GM21825 (cell line): ENCODE measurements around the gene GARIN5A.

Experiments
- ATAC-seq: cut with Tn5 transposase; IDR thresholded peaks from one replicate; pipeline ENCODE4 v1.9.1; 2021; ENCODE audit warnings: mild to moderate bottlenecking, moderate library complexity; ENCODE audit not compliant: unreplicated experiment

Gene GARIN5A

DNA sequence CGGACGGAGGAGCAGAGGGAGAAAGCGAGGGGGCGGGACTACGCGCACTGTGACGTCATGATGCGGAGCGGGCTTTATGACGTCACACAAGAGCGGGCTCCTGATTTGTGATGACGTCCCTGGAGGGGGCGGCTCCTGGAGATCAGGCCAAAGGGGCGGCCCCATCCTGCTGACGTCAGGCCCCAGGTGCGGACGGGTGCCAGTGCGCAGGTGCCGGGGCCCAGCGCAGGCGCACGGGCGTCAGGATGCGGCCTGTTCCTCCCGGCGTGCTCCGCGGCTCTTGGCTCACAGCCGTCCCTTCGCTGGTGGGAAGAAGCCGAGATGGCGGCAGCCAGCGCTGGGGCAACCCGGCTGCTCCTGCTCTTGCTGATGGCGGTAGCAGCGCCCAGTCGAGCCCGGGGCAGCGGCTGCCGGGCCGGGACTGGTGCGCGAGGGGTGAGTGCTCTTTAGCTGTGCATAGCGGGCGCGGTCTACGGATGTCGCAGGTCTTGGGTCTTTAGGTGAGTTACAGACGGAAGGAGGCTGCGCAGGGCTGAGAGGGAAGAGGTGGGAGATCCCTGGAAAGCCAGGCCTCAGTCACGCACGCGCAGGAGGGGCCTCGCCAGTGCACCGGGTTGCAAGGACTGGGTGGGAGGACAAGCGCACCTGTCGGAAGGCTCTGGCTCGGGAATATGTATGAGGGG lies at the start of gene GARIN5A, which contains the start of gene EMC10:
Gene GARIN5A, minus strand, starts transcription at position 625 of the 683 bp plus-strand sequence. Its CDS starts 460 bp downstream, at position 165.
Gene EMC10, plus strand, starts transcription at position 284 of the 683 bp plus-strand sequence. Its CDS starts 38 bp downstream, at position 322.
- peak; percentile 73 for ATAC-seq

DNA sequence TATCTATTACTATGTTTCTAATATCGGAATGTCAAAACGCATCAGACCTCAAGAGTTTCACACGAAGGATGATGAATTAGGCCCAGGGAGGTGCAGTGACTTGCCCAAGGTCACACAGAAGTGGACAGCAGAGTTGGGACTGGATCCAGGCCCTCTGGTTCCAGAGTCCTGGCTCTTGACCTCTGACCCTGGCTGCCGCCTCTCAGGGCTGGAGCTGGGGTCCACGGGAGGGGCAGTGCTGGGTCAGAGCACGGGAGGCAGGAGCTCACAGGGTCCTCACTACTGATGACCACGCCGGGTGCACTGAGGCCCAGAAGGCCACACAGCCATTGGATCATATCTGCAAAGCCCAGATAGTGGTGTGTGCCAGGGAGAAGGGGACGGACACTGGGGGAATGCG lies 46.2 kb upstream of the GARIN5A start:
- ATAC-seq = no peak

DNA sequence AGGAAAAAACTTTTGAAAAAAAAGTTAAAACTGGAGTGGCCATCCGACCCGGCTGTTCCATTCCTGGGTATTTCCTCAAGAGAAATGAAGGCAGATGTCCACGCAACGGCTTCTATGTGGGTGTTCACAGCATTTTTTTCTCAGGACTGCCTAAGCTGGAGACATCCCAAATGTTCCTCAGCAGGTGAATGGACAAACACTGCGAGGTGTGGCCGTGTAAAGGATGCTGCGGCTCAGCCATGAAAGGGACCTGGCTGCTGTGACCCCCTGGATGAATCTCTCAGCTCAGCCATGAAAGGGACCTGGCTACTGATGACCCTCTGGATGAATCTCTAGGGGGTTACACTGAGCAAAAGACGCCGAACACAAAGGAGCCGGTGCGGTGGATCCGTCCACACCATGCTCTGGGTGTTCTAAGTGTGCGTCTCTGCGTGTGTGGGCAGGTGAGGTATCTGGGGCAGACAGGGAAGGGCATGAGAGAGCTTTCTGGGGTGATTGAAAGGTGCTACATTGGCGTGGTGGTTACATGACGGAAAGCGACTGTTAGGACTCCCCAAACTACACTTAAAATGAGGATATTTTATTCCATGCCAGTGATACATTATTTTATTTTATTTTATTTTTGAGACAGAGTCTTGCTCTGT lies 44.3 kb upstream of the GARIN5A start:
- ATAC-seq = no peak

DNA sequence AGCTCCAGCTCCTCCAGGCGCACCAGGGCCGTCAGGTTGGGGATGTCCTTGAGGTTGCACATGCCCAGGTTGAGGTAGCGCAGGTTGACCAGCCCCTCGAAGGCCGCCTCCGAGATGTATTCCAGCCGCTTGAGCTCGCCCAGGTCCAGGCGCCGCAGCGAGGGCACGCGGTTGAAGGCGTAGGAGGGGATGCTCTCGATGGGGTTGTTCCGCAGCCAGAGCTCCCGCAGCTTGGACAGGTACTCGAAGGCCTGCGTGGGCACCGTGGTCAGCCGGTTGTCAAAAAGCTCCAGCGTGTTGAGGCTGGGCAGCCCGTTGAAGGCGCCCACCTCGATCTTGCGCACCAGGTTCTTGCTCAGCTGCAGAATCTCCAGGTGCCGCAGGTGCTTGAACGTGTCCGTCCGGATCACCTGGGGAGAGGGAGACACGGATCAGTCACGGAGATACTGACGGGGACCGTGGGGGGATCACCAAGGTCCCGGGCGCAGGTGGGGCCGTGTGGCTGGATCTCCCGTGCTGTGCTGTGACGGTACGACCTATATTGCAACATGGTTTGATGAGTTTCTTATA lies 42.4 kb upstream of the GARIN5A start:
- ATAC-seq = no peak

DNA sequence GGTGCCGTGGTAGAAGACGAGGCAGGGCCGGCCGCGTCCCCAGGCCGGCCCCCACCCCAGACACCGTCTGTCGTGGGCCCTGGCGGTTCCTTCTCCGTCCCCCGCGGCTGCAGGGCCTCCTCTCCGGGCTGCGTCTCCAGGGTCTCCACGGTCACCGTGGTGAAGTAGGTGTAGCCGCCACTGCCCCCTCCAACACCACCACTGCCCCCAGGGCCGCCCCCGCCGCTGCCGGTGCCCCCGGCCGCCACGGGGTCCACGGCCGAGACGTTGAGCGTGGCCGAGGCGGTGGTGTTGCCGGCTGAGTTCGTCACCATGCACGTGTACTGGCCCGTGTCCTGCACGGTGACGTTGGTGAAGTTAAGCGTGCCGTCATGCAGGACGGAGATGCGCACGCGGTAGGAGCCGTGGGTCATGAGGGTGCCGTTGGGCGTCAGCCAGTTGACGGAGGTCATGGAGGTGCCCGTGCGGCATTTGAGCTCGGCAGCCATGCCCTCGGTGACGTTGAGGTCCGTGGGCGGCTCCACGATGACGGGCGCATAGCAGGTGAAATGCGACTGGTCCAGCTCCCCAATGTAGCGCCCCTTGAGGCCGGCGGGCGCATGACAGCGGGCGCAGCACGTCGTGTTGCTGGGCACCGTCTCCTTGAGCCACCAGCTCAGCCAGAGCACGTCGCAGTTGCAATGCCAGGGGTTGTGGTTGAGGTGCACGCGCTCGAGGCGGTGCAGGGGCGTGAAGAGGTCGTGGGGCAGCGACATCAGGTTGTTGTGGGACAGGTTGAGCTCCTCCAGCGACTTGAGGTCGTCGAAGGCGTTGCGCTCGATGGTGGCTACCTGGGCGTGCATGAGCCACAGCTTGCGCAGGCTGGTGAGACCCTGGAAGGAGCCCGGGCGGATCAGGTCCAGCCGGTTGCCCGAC lies 41.7 kb upstream of the GARIN5A start:
- no peak for ATAC-seq

DNA sequence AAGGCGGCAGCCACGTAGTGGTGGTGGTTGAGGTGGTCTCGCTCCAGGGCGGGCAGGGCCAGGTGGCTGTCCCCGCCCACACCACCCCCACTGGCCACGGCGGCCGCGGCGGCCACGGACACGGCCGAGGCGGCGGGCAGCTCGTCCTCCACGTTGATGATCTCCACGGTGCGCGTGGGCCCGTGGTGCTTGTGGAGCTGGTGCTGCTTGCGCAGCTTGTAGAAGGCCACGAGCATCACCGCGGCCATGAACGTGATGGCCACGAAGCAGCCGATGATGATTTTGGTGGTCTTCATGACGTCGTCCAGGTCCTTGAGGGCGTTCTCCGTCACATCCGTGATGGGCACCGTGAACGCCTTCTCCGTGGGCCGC lies 41.0 kb upstream of the GARIN5A start:
- ATAC-seq = no peak

DNA sequence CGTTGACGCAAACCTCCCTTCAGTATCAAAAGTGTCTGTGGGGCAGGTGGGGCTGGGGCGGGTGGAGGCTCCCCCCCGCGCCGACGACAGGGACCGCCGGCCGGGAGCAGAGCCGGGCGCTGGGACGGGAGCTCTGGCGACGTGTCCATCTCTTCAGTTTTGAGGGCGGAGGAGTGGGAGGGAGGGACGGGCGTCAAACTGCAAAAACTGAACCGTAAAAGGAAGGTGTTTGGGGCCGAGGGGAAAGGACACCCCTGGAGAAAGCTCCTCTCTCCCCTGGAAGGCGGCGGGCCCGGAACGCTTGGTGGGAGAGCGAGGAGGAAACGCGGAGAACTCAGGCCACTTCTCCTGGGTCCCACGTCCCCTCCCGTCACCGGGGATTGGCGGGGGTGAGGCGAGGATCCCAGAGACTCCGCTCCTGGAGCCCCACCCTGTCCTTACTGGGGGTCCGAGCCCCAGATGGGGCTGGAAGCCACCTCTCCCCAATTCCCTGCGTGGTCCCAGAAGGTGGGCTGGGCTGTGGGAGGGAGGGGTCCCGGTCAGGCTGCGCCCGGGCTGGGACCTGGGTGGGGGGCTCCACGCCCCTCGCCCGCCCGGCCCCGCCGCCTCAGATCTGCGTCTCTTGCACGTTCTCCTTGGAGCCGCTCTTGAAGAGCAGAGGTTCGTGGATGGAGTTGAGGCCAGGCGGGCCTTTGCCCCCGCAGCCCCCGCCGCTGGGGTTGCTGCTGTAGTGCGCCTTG lies 40.5 kb upstream of the GARIN5A start:
- no peak for ATAC-seq

DNA sequence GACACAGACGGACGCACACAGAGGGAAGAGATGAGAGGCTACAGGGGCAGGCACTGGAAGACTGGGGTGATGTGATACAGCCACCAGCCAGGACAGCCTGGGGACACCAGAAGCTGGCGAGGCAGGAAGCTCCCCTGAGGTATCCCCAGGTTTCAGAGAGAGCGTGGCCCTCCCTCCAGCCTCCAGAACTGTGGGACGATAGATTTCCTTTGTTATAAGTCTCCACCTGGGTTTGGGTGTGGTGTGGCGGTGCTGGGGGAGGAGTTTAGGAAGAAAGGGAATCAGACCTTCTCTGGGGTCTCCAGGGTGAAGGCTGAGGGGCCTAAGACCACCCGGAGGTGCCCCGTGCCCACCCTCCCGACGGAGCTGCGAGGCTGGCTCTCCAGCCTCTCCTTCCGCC lies 39.8 kb upstream of the GARIN5A start:
- no peak for ATAC-seq

DNA sequence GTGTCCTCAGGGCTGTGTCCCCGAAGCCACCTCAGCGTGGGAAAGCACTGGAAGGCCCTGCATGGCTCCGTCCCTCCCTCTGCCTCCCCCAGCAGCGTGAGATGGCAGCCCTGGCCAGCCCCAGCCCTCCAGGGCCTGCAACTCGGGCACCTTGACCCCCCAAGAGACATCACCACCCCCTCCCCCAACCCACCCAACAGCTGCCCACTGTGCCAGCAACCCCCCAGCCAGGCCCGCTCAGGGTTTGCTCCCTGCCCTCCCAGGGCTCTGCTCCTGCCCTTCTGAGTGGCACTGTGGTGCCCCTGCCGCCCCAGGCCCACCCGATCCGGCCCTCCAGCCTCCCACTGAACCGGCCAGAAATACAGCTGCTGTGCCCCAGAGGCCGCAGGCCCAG lies 38.5 kb upstream of the GARIN5A start:
- ATAC-seq = no peak

DNA sequence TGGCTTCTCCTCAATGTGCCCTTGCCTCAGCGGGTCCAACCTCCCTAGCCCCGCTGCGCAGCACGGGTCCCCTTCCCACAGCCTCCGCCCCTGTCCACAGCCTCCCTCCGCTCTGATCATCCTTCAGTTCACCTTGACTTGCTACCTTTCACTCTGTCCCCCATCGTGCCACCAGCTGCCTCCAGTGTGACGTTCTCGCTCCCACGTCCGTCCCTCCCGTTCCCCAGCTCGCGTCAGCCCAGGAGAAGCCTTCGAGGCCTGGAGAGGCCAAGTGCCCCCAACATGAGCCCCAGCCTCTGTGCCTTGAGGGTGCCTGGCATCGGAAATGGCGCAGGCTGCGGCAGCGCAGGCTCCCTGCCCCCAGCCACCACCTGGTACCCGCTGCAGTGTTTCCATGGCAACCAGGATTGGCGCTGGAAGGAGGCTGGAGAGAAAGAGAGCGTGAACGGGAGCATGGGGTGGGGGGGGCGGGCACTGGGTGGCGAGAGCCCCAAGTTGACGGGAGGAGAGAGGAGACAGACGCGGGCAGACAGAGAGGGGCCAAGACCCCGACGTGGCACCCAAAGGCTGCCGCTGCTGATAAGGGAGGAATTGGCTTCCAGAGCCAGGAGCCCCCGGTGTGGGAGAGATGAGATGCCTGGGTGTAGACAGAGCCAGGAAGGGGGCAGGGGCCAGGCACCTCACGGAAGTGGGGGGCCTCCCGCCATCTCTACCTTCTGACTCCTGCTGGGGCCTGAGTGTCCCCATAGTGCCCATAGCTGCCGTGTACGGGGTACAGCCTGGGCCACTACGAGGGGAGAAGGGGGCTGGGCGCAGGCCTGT lies 37.9 kb upstream of the GARIN5A start:
- no peak for ATAC-seq

DNA sequence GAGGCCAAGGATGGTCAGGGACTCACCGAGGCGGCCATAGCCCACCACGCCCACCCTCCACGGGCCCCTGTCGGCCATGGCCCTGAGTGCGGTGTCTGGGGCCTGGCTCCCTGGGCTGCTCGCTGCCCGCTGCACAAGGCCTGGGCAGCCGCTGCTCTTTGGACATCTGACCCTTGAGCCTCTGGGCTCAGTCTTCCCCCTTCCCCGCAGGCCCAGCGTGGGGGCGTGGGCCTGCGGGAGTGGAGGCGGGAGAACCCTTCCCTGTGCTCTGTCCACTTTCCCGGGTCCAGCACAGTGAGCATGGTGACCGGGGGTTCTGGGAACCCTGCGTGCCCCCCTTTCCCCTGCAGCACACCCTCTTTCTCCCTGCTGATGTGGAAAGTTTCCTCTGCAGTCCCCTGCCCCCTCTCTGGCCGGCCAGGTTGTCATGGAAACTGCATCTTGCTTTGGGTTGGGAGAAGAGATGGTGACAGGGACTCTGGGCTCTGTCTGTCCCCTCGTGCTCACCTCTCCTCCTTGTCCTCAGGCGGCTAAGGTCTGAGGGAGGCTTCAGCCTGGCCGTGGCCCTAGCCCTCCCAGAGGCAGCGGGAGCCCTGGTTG lies 37.2 kb upstream of the GARIN5A start, which contains the start of gene ASPDH:
Gene ASPDH, minus strand, starts transcription at position 168 of the 600 bp plus-strand sequence. Its CDS starts 90 bp downstream, at position 78.
- no peak for ATAC-seq

DNA sequence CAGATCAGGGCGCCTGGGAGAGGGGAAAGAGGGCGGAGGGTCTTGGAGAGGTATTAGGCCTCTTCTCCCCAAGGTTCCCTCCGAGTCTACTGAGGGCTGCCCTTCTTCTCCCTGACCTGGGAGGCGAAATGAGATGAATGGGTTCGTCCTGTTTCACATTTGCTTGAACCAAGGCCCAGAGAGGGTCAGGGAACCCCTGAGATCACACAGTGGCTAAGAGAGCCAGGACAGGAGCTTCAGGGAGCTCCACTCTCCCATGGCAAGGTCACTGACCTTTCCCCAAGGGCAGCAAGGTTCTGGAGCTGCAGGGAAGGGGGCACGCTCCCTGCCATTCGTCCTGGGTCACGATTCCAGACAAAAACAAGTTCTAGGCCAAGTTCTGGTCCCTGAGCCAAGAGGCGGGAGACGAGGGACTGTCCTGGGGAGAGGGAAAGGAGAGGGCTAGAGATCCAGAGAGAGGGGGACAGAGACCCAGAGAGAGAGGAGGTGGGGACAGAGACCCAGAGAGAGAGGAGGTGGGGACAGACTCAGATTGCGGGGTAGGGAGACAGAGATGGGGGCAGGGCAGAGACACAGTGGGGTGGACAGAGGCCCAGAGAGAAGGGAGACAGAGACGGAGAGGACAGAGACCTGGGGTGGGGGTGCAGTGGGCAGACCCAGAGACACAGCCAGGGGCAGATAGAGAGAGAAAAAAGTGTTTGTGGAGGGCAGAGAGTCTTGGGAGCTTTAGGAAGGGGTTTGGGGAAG lies 36.5 kb upstream of the GARIN5A start:
- ATAC-seq = no peak

DNA sequence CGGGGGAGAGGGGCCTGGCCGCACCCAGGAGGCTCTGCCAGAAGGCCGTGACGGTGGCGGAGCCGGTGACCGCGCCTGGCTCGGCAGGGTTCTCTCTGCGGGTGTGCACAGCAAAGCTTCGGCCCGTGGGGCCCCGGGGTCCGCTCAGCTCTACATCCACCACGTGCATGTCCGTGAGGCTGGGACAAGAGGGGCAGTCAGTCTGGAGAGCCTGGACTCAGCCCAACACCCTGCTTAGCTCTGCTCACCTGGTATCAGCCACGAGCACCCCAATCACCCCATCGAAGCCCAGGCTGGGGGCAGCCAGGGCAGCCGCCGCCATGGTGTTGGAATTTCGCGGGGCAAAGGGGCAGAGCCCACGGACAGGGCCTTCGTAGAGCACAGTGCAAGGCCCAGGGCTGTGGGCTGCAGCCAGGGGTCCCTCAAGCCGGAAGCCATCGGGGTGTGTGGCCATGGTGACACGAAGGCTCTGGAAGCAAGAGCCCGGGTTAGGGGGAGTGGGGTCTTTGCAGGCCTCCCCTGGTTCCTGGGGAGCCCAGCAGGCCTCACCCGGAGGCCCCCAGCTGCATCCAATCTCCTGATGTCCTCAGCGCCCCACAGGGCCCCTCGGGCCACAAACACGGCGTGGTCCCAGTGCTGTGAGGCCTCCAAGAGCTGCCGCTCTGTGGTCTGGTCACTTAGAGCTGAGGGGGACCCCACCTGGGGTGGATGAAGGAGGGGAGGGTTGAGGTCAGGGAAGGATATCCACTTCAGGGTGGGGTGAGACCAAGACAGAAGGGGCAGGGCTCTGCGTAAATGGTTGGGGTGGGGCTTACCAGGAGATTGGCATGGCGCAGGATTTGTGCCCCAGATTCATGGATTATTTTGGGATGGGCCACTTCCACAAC lies 35.7 kb upstream of the GARIN5A start:
- no peak for ATAC-seq

DNA sequence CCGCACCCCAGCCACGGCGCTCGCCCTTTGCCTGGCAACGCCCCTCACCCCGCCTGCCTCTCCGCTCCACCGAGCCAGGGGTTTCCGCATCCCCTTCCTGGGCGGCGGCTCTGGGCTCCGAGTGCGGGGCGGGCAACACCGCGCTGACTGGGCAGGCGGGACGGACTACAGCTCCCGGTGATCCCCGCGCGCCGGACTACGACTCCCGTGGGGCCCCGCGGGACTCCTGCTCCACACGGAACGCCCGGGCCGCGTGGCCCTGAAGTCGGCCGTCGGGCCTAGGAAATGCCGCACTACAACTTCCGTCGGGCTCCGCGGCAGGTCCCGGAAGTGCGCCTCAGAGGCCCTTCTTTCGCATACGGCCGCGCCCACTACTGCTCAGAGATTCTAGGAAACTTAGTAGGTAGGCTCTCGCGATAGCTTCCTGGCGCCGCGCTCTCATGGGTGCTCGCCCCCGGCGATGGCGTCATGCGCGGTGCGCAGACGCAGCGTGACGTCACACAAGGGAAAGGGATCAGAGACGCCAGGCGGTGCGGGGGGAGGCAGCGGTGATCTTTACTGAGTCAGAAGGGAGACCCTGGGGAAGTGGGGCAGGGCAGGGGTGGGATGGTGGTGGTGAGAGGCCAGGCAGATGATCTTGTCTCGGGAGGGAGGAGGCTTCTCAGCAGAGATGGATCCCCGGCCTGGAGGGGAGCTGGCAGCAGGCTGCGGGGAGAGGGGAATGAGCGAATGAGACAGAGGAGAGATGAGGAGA lies 34.6 kb upstream of the GARIN5A start, which contains the start of gene JOSD2:
Gene JOSD2, minus strand, starts transcription at position 123 of the 754 bp plus-strand sequence. CDS start 760 bp downstream, outside the sequence.
- ATAC-seq = peak; percentile 79

DNA sequence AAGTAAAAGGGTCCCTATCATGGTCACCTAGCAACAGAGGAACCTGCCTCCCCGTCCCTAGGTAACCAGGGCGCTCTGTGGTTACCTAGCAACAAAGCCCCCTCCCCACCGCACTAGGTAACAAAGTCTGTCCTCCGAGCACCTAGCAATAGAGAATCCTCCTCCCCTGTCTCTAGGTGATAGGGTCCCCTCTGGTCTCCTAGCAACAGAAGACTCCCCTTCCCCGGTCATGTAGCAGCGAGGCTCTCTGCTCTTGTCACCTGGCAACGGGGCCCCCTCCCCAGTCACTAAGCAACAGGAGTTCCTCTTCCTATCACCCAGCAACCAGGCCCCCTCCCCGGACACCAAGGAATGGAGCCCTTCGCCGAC lies 34.0 kb upstream of the GARIN5A start:
- ATAC-seq = no peak

DNA sequence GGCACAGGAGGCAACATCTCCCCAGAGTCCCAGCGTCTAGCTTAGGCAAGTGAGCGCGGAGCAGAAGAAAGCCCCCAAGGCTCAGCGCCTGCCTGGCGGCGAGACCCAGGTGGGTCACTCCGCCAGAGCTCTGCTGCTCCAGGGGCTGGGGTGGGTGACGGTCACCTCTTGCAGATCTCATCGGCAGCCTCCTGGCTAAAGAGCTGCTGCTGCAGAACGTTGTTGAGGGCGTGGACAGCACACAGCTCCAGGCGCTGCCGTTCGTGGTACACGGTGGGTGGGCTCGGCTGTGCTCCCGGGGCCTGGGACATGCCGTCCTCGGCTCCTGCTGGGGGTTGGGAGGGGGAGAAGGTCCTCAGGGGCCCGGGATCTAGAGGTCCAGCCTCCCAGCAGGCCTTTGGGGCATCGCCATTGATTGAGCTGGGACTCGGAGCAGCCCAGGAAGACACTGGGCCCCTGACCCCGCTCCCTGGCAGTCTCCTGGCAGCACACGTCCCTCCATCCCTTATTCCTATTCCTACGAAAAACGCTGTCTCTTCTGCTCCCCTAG lies 33.5 kb upstream of the GARIN5A start:
- no peak for ATAC-seq
